ENCODE measurements around the gene MAGED1. TPM values are rescaled to one million over a fixed set of nuclear protein-coding genes. Genes with fewer than 3 reads are reported as not detected.

The MAGED1 gene
- total RNA-seq, 1 donor from 2014 or later, result 66.3 TPM

DNA sequence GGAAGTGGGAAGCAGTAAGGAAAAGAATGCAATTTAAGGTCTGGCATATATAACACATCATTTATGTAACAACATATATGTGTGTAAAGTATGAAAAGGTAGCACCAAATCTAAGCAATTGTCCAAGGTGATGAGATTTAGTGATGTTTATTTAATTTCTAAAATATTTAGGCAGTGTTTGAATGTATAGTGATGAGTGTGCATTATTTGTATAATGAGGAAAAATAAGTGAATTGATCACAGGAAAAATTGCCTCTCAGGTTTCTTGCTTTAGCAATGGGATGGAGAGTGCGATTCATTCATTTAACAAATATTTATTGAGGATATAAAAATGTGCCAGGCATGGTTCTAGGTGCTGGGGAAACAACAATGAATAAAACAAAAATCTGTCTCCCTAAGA lies 2.2 kb upstream of the MAGED1 start:
- DNase-seq (no peak), ATAC-seq (no peak)
- Histone ChIP-seq H3K4me3 (no peak overlapping the region), H3K36me3 (no peaks in the 10 kb centered on the region), H3K27me3 (no peaks in the 10 kb centered on the region), H3K4me1 (no peaks in the 10 kb centered on the region), H3K9me3 (no peaks in the 10 kb centered on the region), H3K27ac (no peak overlapping the region)
- intact Hi-C loops (cut with DNase I), result no loop called here
- TF ChIP-seq, protein P1, sequence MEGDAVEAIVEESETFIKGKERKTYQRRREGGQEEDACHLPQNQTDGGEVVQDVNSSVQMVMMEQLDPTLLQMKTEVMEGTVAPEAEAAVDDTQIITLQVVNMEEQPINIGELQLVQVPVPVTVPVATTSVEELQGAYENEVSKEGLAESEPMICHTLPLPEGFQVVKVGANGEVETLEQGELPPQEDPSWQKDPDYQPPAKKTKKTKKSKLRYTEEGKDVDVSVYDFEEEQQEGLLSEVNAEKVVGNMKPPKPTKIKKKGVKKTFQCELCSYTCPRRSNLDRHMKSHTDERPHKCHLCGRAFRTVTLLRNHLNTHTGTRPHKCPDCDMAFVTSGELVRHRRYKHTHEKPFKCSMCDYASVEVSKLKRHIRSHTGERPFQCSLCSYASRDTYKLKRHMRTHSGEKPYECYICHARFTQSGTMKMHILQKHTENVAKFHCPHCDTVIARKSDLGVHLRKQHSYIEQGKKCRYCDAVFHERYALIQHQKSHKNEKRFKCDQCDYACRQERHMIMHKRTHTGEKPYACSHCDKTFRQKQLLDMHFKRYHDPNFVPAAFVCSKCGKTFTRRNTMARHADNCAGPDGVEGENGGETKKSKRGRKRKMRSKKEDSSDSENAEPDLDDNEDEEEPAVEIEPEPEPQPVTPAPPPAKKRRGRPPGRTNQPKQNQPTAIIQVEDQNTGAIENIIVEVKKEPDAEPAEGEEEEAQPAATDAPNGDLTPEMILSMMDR (IDR thresholded peaks at IDR 0.05), result no peak

DNA sequence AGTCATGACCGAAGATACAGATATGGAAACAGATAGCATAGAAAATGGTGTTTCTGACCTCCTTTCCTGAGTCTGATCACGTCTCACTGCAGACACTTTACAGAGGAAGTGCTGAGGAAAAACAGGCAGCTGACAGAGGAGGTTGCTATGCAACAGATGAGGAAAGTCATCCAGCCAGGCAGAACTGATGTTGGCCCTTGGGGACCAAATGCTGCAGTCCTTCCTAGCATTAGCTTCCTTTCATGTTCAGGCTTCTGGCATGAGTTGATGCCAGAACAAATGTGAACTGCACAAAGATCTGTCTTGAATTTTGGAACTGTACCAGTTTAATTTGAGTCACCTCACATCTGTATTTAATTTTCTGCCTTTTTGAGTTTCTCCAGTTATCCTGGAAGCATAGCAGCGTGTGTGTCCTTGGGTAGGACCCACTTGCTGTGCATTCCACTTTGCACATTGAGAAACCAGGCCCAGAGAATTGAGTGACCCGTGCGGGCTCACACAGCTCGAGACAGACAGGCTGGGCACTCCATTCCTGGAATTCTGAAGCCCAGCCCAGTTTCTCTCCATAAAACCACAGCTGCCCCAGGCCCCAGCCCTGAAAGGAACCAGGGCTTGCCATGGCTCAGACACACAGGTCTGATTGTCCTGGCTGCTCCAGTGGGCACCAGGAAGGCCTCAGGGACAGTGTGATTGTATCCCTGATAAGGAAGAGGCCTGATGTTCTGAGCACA lies 1.4 kb upstream of the MAGED1 start:
- ATAC-seq (no peak), DNase-seq (no peak)
- TF ChIP-seq, protein P1 (IDR thresholded peaks at IDR 0.05), result no peak
- Histone ChIP-seq H3K4me3 (no peak overlapping the region), H3K27ac (no peak overlapping the region), H3K27me3 (no peaks in the 10 kb centered on the region), H3K4me1 (no peaks in the 10 kb centered on the region), H3K36me3 (no peaks in the 10 kb centered on the region), H3K9me3 (no peaks in the 10 kb centered on the region)
- intact Hi-C loops (cut with DNase I), result no loop called here

DNA sequence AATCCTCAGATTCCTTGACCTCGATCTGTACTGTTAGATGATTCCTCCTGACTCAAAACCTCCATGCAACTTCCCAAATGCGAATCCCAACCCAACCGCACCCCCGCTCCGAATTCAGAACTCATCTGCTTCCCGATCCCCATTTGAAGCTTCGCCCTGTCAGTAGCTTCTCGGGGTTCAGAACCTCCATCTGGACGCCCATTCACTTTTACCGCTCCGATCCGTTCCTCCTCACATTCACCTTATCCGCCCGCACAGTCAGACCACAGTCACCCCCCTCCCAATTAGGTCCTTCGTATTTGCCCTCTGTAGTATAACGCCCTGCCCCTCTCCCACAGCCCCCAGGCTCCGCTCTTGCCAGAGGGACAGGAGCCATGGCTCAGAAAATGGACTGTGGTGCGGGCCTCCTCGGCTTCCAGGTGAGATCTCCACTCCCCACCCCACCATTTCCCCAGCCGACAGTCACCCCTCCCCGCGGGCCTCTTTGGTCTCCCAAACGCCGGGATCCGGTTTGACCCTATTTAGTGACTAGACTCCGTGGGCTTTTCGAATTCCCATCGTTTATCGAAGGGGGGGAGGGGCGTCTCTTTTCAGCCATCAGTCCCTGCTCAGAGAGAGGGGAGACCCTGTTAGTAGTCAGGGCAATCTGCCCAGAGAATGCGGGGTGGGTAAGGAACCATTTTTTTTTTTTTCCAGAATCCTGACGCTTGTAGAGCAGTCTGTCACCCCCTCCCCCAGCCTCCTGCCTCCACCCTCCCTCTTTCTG lies 691 bp downstream of the MAGED1 start:
- intact Hi-C loops (cut with DNase I), result no loop called here

DNA sequence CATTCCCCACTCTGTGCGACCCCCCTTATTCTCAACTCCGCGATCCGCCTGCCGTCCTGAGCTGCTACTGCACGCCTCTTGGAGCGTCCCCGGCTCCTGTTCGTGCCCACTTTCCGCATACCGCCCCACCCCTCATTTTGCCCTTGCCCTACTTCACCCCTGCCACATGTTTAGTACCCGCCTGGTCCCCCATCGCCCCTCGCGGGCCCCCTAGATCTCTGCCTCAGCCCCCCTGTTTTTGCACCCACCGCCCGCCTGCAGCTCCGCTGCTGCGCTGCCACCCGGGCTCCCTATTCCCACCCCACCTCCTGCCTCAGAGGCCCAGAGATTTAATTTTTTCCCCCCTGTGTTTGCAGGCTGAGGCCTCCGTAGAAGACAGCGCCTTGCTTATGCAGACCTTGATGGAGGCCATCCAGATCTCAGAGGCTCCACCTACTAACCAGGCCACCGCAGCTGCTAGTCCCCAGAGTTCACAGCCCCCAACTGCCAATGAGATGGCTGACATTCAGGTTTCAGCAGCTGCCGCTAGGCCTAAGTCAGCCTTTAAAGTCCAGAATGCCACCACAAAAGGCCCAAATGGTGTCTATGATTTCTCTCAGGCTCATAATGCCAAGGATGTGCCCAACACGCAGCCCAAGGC lies 1.4 kb downstream of the MAGED1 start:
- intact Hi-C loops (cut with DNase I), result no loop called here
- peak; percentile 53 for DNase-seq
- peak overlapping the region; percentile 76 for H3K27ac ChIP-seq

More for the DNA sequence above, 691 bp downstream of the MAGED1 start:
- Histone ChIP-seq H3K27ac (peak overlapping the region; percentile 76), H3K9me3 (no peaks in the 10 kb centered on the region), H3K4me3 (peak overlapping the region; percentile 60), H3K36me3 (peaks cover 12% of the 10 kb centered on the region), H3K4me1 (no peaks in the 10 kb centered on the region), H3K27me3 (no peaks in the 10 kb centered on the region)
- TF ChIP-seq, protein P1 (IDR thresholded peaks at IDR 0.05), result no peak
- peak; percentile 4 for ATAC-seq
- peak; percentile 56 for DNase-seq

DNA sequence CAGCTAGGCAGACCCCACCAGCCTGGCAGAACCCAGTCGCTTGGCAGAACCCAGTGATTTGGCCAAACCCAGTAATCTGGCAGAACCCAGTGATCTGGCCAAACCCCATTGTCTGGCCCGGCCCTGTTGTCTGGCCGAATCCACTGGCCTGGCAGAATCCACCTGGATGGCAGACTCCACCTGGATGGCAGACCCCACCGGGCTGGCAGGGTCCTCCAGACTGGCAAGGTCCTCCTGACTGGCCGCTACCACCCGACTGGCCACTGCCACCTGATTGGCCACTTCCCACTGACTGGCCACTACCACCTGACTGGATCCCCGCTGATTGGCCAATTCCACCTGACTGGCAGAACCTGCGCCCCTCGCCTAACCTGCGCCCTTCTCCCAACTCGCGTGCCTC lies 3.2 kb downstream of the MAGED1 start:
- no peak for DNase-seq
- no peaks in the 10 kb centered on the region for H3K4me1 ChIP-seq
- no peak overlapping the region for H3K27ac ChIP-seq
- H3K27me3 ChIP-seq, result no peaks in the 10 kb centered on the region
- no peaks in the 10 kb centered on the region for H3K9me3 ChIP-seq
- TF ChIP-seq, protein P1 (IDR thresholded peaks at IDR 0.05), result no peak
- H3K36me3 ChIP-seq, result peaks cover 21% of the 10 kb centered on the region
- no peak for ATAC-seq
- H3K4me3 ChIP-seq, result no peak overlapping the region
- intact Hi-C loops (cut with DNase I), result no loop called here

More for the DNA sequence above, 1.4 kb downstream of the MAGED1 start:
- peak; percentile 7 for ATAC-seq
- Histone ChIP-seq H3K36me3 (peaks cover 12% of the 10 kb centered on the region), H3K4me3 (peak overlapping the region; percentile 60), H3K4me1 (no peaks in the 10 kb centered on the region), H3K9me3 (no peaks in the 10 kb centered on the region), H3K27me3 (no peaks in the 10 kb centered on the region)
- TF ChIP-seq, protein P1 (IDR thresholded peaks at IDR 0.05), result no peak

Measured in upper lobe of right lung (tissue), 1 donor.